Loucy (cell line): ENCODE measurements around the gene TMEM179.

Source experiments
- CTCF ChIP-seq: fragments of 200-600 bp; sonication (generic); conservative IDR thresholded peaks from 2 replicates; pipeline ENCODE4 v1.5.1; 2014; ENCODE audit warnings: mild to moderate bottlenecking, antibody characterized with exemption, low read length
- EZH2phosphoT487 ChIP-seq: fragments of 200-600 bp; IDR thresholded peaks from 2 replicates; pipeline ENCODE4 v1.6.1; 2018; ENCODE audit warnings: antibody characterized with exemption, mild to moderate bottlenecking, moderate library complexity, borderline replicate concordance

- TF ChIP-seq CTCF, result no peak
- TF ChIP-seq EZH2phosphoT487, result no peak
These were observed 33.3 kb downstream of the TMEM179 start for GRCh38 chr14:104571246-104571645.
